ENCODE data around the gene UBC.
"Not testable (repeated sequence)": the region's sequence is repeated elsewhere in the genome, so short reads cannot be mapped to it uniquely, and the experiment has no call there.

UBC gene

DNA sequence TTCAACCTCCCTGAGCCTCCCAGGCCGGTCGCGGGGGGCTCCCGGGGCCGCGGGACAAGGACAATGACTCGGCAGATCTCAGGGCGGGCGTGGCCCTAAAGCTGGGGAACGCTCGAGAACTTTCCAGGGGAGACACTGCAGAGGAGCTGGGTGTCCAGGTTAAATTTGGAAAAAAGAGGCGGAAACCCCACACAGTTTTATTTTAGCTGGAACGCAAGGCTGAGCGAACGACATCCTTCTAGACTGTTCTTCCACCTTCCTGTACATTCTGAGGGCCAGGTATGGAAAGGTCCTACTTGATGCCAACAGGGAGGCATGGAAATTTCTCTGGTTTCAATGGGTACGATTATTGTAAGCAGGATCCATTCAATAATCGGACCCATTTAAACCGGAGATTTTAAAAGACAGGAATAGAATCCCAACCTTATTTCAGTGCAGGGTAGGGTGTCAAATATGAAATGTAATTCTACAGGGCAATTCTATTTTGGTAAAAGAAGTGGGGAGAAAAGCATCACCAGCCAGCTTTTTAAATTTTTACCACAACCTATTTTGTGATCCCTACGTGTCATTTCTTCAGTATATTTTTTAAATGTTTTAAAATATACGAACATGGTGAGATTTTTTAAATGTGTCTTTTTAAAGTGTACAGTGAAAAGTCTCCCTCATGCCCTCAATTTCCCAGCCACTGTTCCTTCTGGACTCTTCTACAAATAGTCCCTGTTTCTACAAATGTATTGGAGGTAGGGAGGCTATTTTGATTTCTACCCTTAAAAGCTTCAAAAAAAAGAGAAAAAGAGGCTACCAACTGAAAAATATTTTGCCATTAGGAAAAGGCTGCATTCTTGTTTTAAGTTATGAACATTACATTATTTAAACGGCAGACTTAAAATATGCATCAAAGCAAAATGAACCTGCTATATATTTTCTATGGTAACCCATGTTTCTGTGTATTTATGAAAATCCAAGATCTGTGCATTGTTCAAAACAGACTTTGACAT lies 1.1 kb upstream of the UBC start:
- peak; percentile 60 for DNase-seq (ENCODE audit: low read depth)

DNA sequence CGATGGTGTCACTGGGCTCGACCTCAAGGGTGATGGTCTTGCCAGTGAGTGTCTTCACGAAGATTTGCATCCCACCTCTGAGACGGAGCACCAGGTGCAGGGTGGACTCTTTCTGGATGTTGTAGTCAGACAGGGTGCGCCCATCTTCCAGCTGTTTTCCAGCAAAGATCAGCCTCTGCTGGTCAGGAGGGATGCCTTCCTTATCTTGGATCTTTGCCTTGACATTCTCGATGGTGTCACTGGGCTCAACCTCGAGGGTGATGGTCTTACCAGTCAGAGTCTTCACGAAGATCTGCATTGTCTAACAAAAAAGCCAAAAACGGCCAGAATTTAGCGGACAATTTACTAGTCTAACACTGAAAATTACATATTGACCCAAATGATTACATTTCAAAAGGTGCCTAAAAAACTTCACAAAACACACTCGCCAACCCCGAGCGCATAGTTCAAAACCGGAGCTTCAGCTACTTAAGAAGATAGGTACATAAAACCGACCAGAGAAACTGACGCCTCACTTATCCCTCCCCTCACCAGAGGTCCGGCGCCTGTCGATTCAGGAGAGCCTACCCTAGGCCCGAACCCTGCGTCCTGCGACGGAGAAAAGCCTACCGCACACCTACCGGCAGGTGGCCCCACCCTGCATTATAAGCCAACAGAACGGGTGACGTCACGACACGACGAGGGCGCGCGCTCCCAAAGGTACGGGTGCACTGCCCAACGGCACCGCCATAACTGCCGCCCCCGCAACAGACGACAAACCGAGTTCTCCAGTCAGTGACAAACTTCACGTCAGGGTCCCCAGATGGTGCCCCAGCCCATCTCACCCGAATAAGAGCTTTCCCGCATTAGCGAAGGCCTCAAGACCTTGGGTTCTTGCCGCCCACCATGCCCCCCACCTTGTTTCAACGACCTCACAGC lies 717 bp downstream of the UBC start:
- peak; percentile 72 for DNase-seq (ENCODE audit: low read depth)

GRCh38 chr12:124912529-124913287 lies 1.7 kb downstream of the UBC start:
- DNase-seq (ENCODE audit: low read depth) = not testable (repeated sequence)

DNA sequence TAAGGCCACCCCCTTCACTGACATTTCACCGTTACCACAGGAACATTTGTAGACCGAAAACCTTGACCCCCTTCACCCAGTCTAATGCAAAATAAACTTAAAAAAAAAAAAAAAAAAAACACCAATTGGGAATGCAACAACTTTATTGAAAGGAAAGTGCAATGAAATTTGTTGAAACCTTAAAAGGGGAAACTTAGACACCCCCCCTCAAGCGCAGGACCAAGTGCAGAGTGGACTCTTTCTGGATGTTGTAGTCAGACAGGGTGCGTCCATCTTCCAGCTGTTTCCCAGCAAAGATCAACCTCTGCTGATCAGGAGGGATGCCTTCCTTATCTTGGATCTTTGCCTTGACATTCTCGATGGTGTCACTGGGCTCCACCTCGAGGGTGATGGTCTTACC lies 2.9 kb downstream of the UBC start:
- not testable (repeated sequence) for DNase-seq (ENCODE audit: low read depth)

DNA sequence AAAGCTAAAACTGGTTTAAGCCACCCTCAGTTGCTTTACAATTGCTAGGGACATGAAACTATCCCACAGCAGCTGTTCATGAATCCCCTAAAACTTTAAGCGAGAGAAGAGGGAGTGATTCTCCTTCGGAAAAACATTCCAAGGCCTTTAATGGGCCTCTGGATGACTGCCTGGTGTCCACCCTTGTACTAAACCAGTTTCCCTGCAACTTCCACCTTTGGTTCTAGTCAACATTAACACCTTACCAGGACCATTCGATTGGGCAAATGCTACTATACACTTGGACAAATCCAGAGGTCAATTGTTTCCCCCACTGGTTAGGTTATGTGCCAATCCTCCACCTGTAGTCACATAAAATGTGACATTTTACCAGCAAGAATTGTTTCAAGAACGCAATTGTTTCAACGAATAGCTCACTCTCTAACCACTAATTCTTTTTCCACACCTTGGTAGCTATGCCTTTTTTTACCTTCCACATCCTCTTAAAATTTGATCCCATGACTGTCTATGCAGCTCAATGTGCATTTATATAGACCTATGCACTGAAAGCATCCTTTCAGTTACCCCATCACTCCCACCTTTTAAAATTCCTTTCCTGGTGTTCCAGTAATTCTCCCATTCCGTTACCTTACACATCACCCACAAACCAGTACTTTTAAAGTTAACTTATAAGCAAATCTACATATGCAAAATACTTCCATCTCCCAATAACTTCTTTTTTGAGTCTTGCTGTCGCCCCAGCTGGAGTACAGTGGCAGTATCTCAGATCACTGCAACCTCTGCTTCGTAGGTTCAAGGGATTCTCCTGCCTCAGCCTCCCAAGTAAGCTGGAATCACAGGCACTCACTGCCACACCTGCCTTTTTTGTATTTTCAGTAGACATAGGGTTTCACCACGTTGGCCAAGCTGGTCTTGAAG lies 3.6 kb downstream of the UBC start:
- peak; percentile 32 for DNase-seq (ENCODE audit: low read depth)

DNA sequence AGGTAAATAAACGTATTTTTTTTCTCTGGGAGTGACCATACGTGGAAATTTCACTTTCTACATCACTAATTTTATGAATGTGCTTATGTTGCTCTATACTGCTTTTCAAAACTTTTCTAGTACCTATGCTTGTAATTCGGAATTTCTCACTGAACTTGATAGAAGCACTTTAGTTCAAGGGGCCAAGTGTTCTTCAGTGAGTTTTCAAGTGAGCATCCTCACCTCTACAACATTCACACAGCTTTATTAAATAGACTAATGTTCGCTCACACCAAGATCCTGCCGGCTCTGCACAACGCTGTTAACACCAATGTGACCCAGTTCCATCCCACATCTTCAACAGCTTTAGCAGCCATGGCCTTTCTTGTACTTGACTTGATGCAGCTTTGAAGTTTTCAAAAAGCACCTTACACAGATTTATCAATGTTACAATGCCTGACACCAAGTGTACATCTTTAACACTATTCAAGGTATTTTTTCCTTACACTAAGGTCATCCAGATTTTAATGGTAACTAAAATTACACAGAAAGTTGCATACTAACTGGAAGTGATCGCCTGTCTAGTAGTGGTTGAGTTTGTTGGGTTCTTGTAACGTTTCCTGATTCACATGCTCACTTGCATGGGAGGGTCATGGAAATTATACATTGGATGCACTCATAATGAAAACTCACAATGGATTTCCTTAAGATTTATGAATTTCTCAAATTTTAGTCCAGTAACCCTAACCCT lies 4.5 kb downstream of the UBC start:
- peak; percentile 25 for DNase-seq (ENCODE audit: low read depth)

- peak; percentile 89 for DNase-seq (ENCODE audit: low read depth)
Measured at GRCh38 chr12:124906606-124907261, 7.7 kb downstream of the UBC start.

DNA sequence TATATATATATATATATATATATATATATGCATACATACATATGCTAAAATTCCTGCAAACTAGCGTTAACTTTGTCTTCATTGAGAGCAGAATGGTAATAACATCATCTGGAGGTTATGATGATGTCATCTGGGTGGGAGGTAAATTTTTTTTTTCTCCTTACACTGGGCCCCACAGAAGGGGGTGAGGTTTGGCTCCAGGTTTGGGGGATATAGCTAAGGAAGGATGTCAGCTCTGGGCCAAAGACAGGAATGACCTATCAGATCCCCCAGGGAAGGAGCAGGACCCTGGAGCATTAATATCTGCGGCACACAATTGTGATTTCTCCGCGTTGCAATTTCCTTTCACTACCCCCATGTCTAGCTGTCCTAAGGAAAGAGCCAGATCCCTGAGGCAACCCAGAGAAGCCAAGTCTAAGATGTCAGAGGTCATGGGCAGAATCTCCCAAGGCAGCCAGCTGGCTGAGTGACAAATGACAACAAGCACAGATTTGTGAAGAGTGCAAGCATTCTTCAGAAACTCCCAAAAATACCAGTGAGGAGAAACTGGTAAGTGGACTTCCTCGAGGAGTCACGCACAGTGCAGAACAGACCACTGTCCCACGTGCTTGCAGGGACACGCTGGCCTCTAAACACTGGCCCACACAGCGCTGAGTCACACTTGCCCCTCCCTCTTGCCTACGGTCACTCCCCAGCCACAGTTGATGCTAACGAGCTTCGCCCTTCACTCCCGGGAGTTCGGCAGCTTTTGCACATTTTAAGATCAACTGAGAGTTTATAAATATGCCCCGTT lies 9.9 kb downstream of the UBC start:
- peak; percentile 99 for DNase-seq (ENCODE audit: low read depth)

- DNase-seq (ENCODE audit: low read depth) = no peak
Measured at GRCh38 chr12:124902916-124903315, 11.5 kb downstream of the UBC start.

- peak; percentile 42 for DNase-seq (ENCODE audit: low read depth)
Measured at GRCh38 chr12:124901003-124901402, 13.4 kb downstream of the UBC start.

DNA sequence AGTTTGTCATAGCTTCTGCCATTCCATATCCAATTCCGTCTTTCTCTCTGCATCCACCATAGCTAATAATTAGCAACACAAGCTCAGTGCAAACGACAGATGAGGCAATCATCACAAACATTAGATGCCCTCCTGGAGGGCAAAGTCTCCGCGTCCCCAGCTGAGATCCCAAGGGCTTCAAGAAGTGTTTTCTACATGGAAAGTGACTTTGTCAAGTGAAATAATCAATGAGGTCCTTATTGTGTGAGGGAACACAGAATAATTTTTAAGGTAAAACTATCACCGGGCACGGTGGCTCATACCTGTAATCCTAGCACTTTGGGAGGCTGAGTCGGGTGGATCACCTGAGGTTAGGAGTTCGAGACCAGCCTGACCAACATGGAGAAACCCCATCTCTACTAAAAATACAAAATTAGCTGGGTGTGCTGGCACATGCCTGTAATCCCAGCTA lies 14.1 kb downstream of the UBC start:
- not testable (repeated sequence) for DNase-seq (ENCODE audit: low read depth)

DNA sequence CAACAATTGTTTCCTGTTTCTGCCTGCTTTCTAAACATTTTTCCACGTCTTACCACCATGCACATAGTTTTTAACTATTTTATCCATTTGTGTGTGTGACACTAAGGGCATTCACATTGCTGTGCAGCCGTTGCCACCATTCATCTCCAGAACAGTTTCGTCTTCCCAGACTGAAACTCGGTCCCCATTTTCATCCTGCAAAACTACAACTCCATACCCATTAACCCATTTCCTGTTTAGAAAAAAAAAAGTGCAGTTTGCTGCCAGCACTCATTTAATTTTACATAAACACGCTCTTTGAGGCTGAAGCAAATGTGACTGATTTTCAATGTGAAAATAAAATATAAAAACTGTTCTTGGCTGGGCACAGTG lies 15.5 kb downstream of the UBC start:
- peak; percentile 44 for DNase-seq (ENCODE audit: low read depth)

DNA sequence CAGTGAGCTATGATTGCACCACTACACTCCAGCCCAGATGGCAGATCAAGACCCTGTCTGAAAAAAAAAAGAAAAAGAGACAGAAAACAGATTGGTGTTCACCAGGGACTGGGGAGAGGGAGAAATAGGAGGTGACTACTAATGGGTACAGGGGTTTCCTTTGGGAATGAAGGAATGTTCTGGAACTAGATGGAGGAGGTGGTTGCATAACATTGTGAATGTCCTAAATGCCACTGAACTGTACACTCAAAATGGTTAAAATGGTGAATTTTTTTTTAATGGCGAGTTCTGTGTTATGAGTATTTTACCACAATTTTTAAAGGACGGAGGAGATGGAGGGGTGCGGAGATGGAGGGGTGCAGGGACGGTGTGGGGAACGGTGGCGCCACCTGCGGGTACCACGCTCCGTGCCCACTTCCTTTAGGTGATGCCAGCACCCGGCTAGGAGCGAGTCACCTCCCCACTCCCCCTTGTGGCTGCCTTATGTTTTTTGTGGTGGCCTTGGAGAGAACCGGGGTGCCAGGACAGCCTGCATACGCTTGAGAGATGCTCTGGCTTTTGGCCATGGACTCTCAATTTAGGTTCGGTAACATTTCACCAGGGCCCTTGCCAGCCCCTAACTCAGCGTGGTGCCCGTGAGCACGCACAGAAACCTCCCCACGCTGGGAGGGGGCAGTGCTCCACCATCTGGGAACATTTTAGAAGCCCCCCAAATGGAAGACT lies 16.1 kb downstream of the UBC start:
- DNase-seq (ENCODE audit: low read depth) = peak; percentile 46

DNA sequence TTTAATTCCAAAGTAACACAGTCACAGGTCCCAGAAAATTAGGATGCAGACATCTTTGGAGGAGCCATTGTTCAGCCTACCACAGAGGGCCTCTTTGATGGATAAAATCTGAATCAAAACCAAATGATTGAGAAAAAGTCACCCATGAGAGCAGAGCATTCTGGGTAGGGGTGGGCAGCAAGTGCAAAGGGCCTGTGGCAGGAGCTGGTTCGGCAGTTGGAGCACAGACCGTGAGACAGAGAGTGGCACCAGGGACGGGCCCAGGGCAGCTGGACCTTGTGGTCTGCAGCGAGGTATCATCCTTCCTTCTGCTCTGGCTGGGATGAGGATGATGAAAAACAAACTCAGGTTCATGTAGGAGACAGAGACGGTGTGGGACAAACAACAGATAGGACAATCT lies 18.0 kb downstream of the UBC start:
- DNase-seq (ENCODE audit: low read depth) = no peak

- no peak for DNase-seq (ENCODE audit: low read depth)
Measured at GRCh38 chr12:124893792-124894516, 20.5 kb downstream of the UBC start.

GRCh38 chr12:124888260-124888659 lies 26.2 kb downstream of the UBC start:
- DNase-seq (ENCODE audit: low read depth) = no peak

DNA sequence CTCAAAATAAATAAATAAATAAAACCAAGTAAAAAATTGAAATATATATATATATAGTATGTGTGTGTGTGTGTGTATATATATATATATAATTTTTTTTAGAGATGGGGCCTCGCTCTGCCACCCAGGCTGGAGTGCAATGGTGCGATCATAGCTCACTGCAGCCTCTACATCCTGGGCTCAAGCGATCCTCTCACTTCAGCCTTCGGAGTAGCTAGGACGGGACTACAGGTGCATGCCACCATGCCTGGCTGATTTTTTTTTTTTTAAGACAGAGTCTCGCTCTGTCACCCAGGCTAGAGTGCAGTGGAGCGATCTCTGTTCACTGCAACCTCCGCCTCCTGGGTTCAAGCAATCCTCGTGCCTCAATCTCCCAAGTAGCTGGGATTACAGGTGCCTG lies 26.7 kb downstream of the UBC start:
- not testable (repeated sequence) for DNase-seq (ENCODE audit: low read depth)

Measured in EH (cell line).